NT2/D1 (cell line): ENCODE data around the gene LIF.

Source experiments
- DNase-seq: peaks from one replicate; pipeline ENCODE4 v3.0.0-alpha.2; 2011; ENCODE audit warnings: low read depth, low spot score
- H3K27me3 ChIP-seq: 2 replicates; pipeline ENCODE4 v1.6.0; 2011; ENCODE audit warnings: mild to moderate bottlenecking; ENCODE audit not compliant: insufficient read length, insufficient read depth
- H3K36me3 ChIP-seq: 2 replicates; pipeline ENCODE4 v1.6.1; 2011; ENCODE audit warnings: mild to moderate bottlenecking, low read length, mixed read lengths; ENCODE audit not compliant: insufficient read depth, insufficient read length
- H3K4me1 ChIP-seq: 2 replicates; pipeline ENCODE4 v1.5.1; 2011; ENCODE audit not compliant: insufficient read depth, insufficient read length
- H3K4me3 ChIP-seq: 2 replicates; pipeline ENCODE4 v1.5.1; 2011; ENCODE audit warnings: low read depth; ENCODE audit not compliant: insufficient read length
- H3K9ac ChIP-seq: 2 replicates; pipeline ENCODE4 v1.6.0; 2011; ENCODE audit warnings: low read depth; ENCODE audit not compliant: insufficient read length
- H3K9me3 ChIP-seq: 2 replicates; pipeline ENCODE4 v1.5.1; 2011; ENCODE audit warnings: mild to moderate bottlenecking, low read length; ENCODE audit not compliant: insufficient read depth
- SUZ12 ChIP-seq: IDR thresholded peaks from 2 replicates; pipeline ENCODE4 v1.6.1; 2011; ENCODE audit not compliant: insufficient read length, insufficient read depth; ENCODE audit errors: extremely low read depth
- YY1 ChIP-seq: IDR thresholded peaks from 2 replicates; pipeline ENCODE4 v1.6.1; 2011; ENCODE audit not compliant: insufficient read length, insufficient read depth
- ZNF274 ChIP-seq: IDR thresholded peaks from 2 replicates; pipeline ENCODE4 v1.6.1; 2011; ENCODE audit warnings: mild to moderate bottlenecking, low read depth, low read length

LIF gene

DNA sequence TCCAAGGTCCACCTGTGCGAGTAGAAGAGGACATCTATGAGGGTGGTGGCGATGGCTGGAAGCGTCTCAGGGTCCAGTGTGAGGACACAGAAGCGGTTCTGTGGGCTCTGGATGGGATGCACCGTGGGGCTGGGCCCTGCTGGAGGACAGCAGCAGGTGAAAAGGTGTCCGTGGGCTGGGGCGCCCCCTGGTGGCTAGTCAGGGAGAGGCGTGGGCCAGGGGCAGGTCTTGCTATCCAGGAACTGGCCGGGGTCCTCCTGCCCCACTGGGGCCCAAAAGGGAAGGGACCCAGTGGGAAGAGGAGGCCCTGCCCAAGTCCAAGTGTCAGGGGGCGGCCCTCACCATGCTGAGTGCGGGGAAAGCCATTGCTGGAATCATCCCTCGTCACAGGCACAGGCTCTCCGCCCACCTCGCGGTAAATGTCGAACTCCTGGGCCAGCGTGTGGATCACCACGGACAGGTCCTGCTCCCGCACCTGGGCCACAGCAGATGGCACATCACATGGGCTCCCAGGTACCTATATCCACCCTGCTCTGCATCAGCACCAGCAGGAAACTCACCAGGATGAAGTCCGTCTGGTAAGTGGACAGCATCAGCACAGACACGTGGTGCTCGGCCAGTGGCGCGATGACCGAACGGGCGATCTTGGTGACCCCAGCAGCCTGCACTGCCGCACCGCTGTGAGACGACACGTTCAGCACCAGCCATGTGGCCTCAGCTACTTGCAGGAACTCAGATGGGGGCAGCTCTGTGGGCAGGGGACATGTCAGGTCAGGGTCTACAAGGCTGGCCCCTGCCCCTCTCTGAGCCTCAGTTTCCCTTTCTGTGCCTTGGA is 40.5 kb upstream of the LIF start:
- DNase-seq, result no peak
- Histone ChIP-seq H3K36me3 (peaks cover 33% of the 10 kb centered on the region), H3K9me3 (no peaks in the 10 kb centered on the region), H3K27me3 (no peaks in the 10 kb centered on the region), H3K4me1 (peaks cover 23% of the 10 kb centered on the region), H3K4me3 (no peak overlapping the region), H3K9ac (no peak overlapping the region)
- TF ChIP-seq ZNF274, result no peak
- TF ChIP-seq YY1, result no peak
- TF ChIP-seq SUZ12, result no peak

DNA sequence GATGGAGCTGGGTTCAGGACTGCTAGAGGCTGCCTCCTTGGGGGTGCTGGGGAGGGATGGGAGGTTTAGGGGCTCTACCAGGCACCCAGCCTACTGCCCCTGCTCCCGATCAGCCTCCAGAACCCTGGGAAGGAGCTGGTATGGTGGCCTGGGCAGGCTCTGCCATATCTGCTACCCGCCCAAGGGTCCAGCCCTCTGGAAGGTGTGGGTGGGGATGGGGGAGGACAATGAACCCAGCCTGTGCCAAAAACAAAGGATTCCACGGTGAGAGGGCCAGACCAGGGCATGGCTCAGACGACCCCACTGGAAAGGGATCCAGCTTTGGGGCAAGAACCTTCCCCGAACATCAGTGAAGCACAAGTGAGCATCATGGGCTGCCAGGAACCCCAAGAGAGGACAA is 39.8 kb upstream of the LIF start:
- TF ChIP-seq YY1 (no peak), ZNF274 (no peak), SUZ12 (no peak)
- Histone ChIP-seq H3K9me3 (no peaks in the 10 kb centered on the region), H3K9ac (no peak overlapping the region), H3K4me3 (no peak overlapping the region), H3K27me3 (no peaks in the 10 kb centered on the region), H3K36me3 (peaks cover 27% of the 10 kb centered on the region), H3K4me1 (peaks cover 20% of the 10 kb centered on the region)
- no peak for DNase-seq

DNA sequence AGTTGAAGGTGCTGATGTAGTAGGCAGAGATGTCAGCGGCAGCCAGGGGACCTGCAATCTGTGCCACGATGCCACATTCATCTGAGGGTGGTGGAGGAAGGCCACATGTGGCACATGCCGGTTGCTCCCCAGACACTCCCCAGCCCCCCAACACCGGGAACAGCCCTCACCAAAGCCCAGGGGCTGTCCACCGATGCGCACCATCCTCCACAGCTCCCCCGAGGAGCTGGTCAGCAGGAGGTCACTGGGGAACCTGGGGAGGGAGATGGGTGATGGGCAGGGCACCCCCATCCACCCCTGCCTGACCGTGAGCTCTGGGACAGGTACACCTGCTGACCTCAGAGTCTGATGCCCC is 39.3 kb upstream of the LIF start:
- no peak overlapping the region for H3K4me3 ChIP-seq
- H3K36me3 ChIP-seq, result peaks cover 25% of the 10 kb centered on the region
- H3K9me3 ChIP-seq, result no peaks in the 10 kb centered on the region
- H3K9ac ChIP-seq, result no peak overlapping the region
- no peaks in the 10 kb centered on the region for H3K27me3 ChIP-seq
- peaks cover 17% of the 10 kb centered on the region for H3K4me1 ChIP-seq
- DNase-seq, result no peak
- TF ChIP-seq SUZ12 (no peak), YY1 (no peak), ZNF274 (no peak)

DNA sequence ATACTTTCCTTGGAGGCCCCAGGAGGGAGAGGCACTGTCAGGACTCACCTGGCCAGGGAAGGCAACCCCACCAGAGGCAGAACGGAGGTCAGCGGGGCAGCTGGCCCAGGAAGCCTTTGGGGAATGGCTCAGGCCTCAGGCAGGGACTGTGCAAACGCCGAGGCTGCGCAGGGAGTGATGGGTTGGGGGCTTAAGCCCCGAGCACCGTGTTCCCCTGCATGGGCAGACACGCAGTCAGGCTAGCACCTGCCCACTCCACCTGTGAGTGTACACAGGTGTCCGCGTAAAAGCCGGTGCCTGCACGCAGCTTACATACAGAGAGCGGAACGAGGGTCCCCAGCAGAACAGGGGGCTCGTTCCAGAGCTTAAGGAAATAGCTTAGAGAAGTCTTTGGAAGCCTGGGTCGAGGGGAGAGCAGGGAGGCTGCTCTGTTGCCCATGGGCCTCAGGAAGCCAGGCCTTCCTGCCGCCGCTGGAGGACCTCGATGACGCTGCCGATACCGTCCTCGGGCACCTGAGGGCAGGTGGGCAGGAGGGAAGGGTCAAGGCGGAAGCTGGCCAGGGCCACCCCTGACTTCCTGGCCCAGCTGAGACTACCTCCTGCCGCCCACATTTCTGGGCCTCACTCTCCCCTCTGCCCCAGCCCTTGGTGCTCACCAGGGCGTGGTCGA is 38.8 kb upstream of the LIF start:
- Histone ChIP-seq H3K27me3 (no peaks in the 10 kb centered on the region), H3K4me1 (peaks cover 12% of the 10 kb centered on the region), H3K36me3 (peaks cover 25% of the 10 kb centered on the region), H3K4me3 (no peak overlapping the region), H3K9me3 (no peaks in the 10 kb centered on the region), H3K9ac (no peak overlapping the region)
- TF ChIP-seq ZNF274 (no peak), SUZ12 (no peak), YY1 (no peak)
- DNase-seq, result no peak

DNA sequence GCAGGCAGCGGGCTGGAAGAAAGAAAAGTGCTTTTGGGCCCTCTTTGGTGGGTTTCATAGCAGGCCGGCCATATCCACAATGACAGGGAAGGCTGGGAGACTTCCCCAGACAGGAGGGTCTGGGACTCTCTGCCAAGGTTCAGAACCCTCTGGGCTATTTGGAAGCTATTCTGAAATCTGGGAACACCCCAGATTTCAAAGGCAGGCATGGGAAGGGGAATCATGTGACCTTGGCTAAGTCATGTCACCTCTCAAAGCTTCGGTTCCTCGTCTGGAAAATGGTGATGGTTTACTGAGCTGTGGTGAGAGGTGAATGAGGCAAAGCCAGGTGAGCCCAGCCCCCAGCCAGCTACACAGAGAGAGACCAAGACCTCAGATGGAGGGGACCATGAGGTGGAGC is 38.1 kb upstream of the LIF start:
- Histone ChIP-seq H3K4me3 (no peak overlapping the region), H3K9ac (no peak overlapping the region), H3K27me3 (no peaks in the 10 kb centered on the region), H3K9me3 (no peaks in the 10 kb centered on the region), H3K36me3 (peaks cover 25% of the 10 kb centered on the region), H3K4me1 (peaks cover 10% of the 10 kb centered on the region)
- DNase-seq, result no peak
- TF ChIP-seq SUZ12 (no peak), ZNF274 (no peak), YY1 (no peak)

DNA sequence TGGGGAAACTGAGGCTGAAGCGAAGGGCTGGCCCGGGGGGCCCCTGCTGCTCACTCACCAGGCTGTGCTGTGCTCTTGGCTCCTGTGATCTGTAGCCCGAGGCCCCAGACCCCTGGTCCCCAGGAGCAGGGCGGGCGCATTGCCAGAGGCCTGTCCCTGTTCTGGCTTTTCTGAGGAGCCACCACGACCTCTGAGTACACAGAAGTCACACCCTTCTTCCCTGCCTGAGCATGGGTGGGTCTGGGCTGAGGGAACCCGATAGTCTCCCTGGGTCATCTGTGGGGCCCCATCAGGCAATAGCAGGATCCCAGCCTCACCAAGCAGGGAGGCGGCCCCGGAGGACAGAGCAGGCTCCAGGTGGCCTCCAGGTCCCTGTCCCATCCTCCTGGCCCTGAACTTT is 37.6 kb upstream of the LIF start:
- Histone ChIP-seq H3K4me3 (no peak overlapping the region), H3K36me3 (peaks cover 25% of the 10 kb centered on the region), H3K27me3 (no peaks in the 10 kb centered on the region), H3K9me3 (no peaks in the 10 kb centered on the region), H3K4me1 (peaks cover 10% of the 10 kb centered on the region), H3K9ac (no peak overlapping the region)
- no peak for DNase-seq
- TF ChIP-seq YY1, result no peak

DNA sequence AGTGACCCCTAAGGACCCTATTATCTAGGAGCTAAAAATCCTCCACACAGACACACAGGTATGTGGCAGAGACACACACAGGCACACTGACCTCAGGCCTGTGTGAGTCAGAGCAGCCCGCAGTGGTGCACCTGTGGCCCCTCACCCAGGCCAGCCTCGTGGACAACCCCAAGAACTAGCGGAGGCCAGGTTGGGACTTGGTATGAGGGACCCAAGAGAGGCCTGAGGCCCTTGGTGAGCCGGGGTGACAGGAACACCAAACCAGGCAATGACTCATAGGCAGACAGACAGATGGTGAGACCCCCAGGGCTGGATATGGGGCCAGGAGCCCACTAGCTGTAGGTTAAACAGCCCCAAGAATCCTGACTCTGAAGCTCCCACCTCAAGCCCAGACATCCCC is 36.8 kb upstream of the LIF start:
- no peak for DNase-seq
- no peaks in the 10 kb centered on the region for H3K27me3 ChIP-seq
- no peak for TF ChIP-seq YY1
- H3K4me3 ChIP-seq, result no peak overlapping the region
- H3K9ac ChIP-seq, result no peak overlapping the region
- H3K4me1 ChIP-seq, result peaks cover 10% of the 10 kb centered on the region
- H3K36me3 ChIP-seq, result peaks cover 25% of the 10 kb centered on the region
- H3K9me3 ChIP-seq, result no peaks in the 10 kb centered on the region
